ENCODE results near the gene C1QL1. TPM values are rescaled to one million over a fixed set of nuclear protein-coding genes. Genes with fewer than 3 reads are reported as not detected.

Gene C1QL1
- total and polyA plus RNA-seq, 2 of the 13 experiments (the other 11 are each of a cell fraction or from before 2014, with no cell fraction given) = 0.11 TPM

- TF ChIP-seq CSRNP1 (CRISPR knock-in tag; IDR thresholded peaks at IDR 0.05) (no peak), AGO1 (IDR thresholded peaks at IDR 0.05; ENCODE audit: low read depth, low read length, poor library complexity, severe bottlenecking) (no peak), BHLHE40 (IDR thresholded peaks at IDR 0.05; ENCODE audit: low read length) (no peak), KAT2B (IDR thresholded peaks at IDR 0.05; ENCODE audit: borderline replicate concordance, low read depth, low read length) (no peak), ZSCAN30 (CRISPR knock-in tag; IDR thresholded peaks at IDR 0.05) (no peak), TGIF2 (CRISPR knock-in tag; IDR thresholded peaks at IDR 0.05) (no peak), ASH2L (IDR thresholded peaks at IDR 0.05; ENCODE audit: insufficient read length, low read depth, low read length) (no peak), MEF2D (CRISPR knock-in tag; IDR thresholded peaks at IDR 0.05) (no peak), KMT2A (CRISPR knock-in tag; IDR thresholded peaks at IDR 0.05) (no peak), CSRNP2 (CRISPR knock-in tag; conservative IDR thresholded peaks at IDR 0.05; ENCODE audit: low read depth) (no peak), NAIF1 (CRISPR knock-in tag; IDR thresholded peaks at IDR 0.05; ENCODE audit: borderline replicate concordance) (no peak), ZBTB7A (CRISPR knock-in tag; IDR thresholded peaks at IDR 0.05) (no peak), ZFP36 (IDR thresholded peaks at IDR 0.05; ENCODE audit: borderline replicate concordance, low read depth, low read length, partially characterized antibody) (no peak), ZNF598 (CRISPR knock-in tag; IDR thresholded peaks at IDR 0.05; ENCODE audit: borderline replicate concordance) (no peak), PRDM15 (CRISPR knock-in tag; IDR thresholded peaks at IDR 0.05) (no peak)
- Histone ChIP-seq H3K27ac (ENCODE audit: extremely low read length, insufficient read depth, low read length) (no peak overlapping the region), H4K20me1 (ENCODE audit: insufficient read depth, low read length) (no peaks in the 10 kb centered on the region), H3K4me2 (ENCODE audit: low read depth, low read length) (no peak overlapping the region), H3K9me3 (ENCODE audit: low read length) (no peaks in the 10 kb centered on the region), H3K79me2 (ENCODE audit: insufficient read depth, low read length) (no peaks in the 10 kb centered on the region), H3K4me1 (ENCODE audit: insufficient read depth, low read length) (peaks cover 36% of the 10 kb centered on the region), H3K27me3 (ENCODE audit: control insufficient read depth in 1 of 2, insufficient read depth in 2 of 2, low read length in 2 of 2) (peaks cover 34 to 72% of the 10 kb centered on the region in 2 experiments), H3K4me3 (replicated peaks in 1 of 3; ENCODE audit: insufficient read depth in 1 of 3, low read depth in 2 of 3, low read length in 3 of 3) (no peak overlapping the region), H3K9ac (ENCODE audit: insufficient read depth, low read depth, low read length) (no peak overlapping the region), H2AFZ (ENCODE audit: low read length) (no peak overlapping the region), H3K36me3 (replicated peaks in 1 of 2; ENCODE audit: control insufficient read depth in 1 of 2, insufficient read depth in 2 of 2, low read length in 2 of 2) (no peaks in the 10 kb centered on the region)
- no TSS peak for BruUV-seq (replicated peaks)
- in situ Hi-C loops (cut with HindIII; ENCODE audit: extremely low pct_ligation_motif_present, low pct_unique_long_range_greater_than_20kb) = no loop called here
- CTCF ChIA-PET (ENCODE audit: low intra/inter-chr PET ratio, low total read pairs) = no interaction called here
- FAIRE-seq = no peak
- POLR2A ChIA-PET = no interaction called here
- no peak for ATAC-seq
- intact Hi-C loops (cut with micrococcal nuclease; ENCODE audit: unreplicated experiment) = loop anchor here (1.0 kb wide), 1 partner anchor 9 kb away; no protein-coding TSS in a partner anchor
- WGBS (ENCODE audit: low lambda C conversion rate) = 48% methylated on average over 8 of the region's 8 CpGs
- no peak for DNase-seq (ENCODE audit: low spot score)
Measured at GRCh38 chr17:44971776-44972483, 3.8 kb upstream of the C1QL1 start.

Measured in HepG2 (cell line).